MCF 10A (cell line): ENCODE results near the gene ARHGAP42. TPM values are rescaled to one million over a fixed set of nuclear protein-coding genes. Genes with fewer than 3 reads are reported as not detected.

ENCODE experiments used
- BruUV-seq: library from RNA; stranded (reverse); fragments of 400-500 nt; replicated peaks from 2 replicates; lab custom pipeline; 2021; lab: Mats Ljungman, UMichigan
- CTCF ChIA-PET: fragments of 300-600 bp; sonication (Branson Sonifier 250); formaldehyde crosslinking; extraction: SDS; loops from one replicate; lab custom pipeline; 2021; ENCODE audit warnings: antibody characterized with exemption, inconsistent platforms; lab: Yijun Ruan, JAX
- POLR2A ChIA-PET: fragments of 300-600, 350-650 bp; sonication (Branson Sonifier 250); formaldehyde crosslinking; extraction: SDS; loops from one replicate; lab custom pipeline; 2020; ENCODE audit warnings: antibody characterized with exemption, inconsistent platforms; lab: Yijun Ruan, JAX
- DNase-seq: peaks from one replicate; pipeline ENCODE4 v3.0.0-alpha.2; 2018; ENCODE audit not compliant: unreplicated experiment
- H3K27ac Mint-ChIP-seq: one replicate; pipeline ENCODE4 v1.8.0; 2022; ENCODE audit warnings: mild to moderate bottlenecking, low read depth, mixed read lengths; ENCODE audit not compliant: unreplicated experiment
- H3K27me3 Mint-ChIP-seq: one replicate; pipeline ENCODE4 v1.8.0; 2022; ENCODE audit warnings: mixed read lengths; ENCODE audit not compliant: insufficient read depth, unreplicated experiment
- H3K36me3 Mint-ChIP-seq: one replicate; pipeline ENCODE4 v1.8.0; 2022; ENCODE audit warnings: mild to moderate bottlenecking, moderate library complexity, mixed read lengths; ENCODE audit not compliant: insufficient read depth, unreplicated experiment
- H3K4me1 Mint-ChIP-seq: one replicate; pipeline ENCODE4 v1.8.0; 2022; ENCODE audit warnings: mixed read lengths; ENCODE audit not compliant: insufficient read depth, unreplicated experiment
- H3K4me3 Mint-ChIP-seq: one replicate; pipeline ENCODE4 v1.8.0; 2022; ENCODE audit warnings: mild to moderate bottlenecking, moderate library complexity, mixed read lengths; ENCODE audit not compliant: unreplicated experiment
- H3K9me3 Mint-ChIP-seq: one replicate; pipeline ENCODE4 v1.8.0; 2022; ENCODE audit warnings: mixed read lengths; ENCODE audit not compliant: unreplicated experiment
- CTCF ChIP-seq: fragments of 200-600 bp; IDR thresholded peaks from one replicate; pipeline ENCODE4 v1.8.0; 2022; ENCODE audit warnings: antibody characterized with exemption, mild to moderate bottlenecking; ENCODE audit not compliant: unreplicated experiment
- intact Hi-C: fragments of 100-400 bp; cut with micrococcal nuclease; formaldehyde crosslinking; loops from 2 replicates; pipeline ENCODE4 v1.14.1; 2022
- total RNA-seq: library from RNA; stranded (reverse); gene quantifications from 2 replicates; pipeline ENCODE4 v1.2.3, GENCODE V29; 2022

ARHGAP42 gene
- total RNA-seq, 1 experiment from 2014 or later: 2.5 TPM

- Mint-ChIP-seq H3K36me3 (no peaks in the 10 kb centered on the region), H3K4me1 (no peaks in the 10 kb centered on the region), H3K4me3 (no peak overlapping the region), H3K9me3 (no peaks in the 10 kb centered on the region), H3K27me3 (no peaks in the 10 kb centered on the region), H3K27ac (no peak overlapping the region)
- no peak for DNase-seq
- no TSS peak for BruUV-seq
- TF ChIP-seq CTCF: no peak
- POLR2A ChIA-PET: no interaction called here
- CTCF ChIA-PET: interaction anchor here (0.7 to 1.2 kb wide), 3 partner anchors 14 to 441 kb away, joined by 3 to 4 read pairs (median 4); no protein-coding TSS in a partner anchor
- intact Hi-C loops: no loop called here
These were observed 307.9 kb downstream of the ARHGAP42 start for GRCh38 chr11:100994966-100995365.

- Mint-ChIP-seq H3K9me3 (no peaks in the 10 kb centered on the region), H3K4me1 (no peaks in the 10 kb centered on the region), H3K4me3 (no peak overlapping the region), H3K27ac (no peak overlapping the region), H3K27me3 (peaks cover 10% of the 10 kb centered on the region), H3K36me3 (no peaks in the 10 kb centered on the region)
- CTCF ChIA-PET: no interaction called here
- no peak for TF ChIP-seq CTCF
- intact Hi-C loops: no loop called here
- BruUV-seq: no TSS peak
- no peak for DNase-seq
- POLR2A ChIA-PET: no interaction called here
These were observed 312.7 kb downstream of the ARHGAP42 start for GRCh38 chr11:100999756-101000155.

- Mint-ChIP-seq H3K27ac (no peak overlapping the region), H3K4me3 (no peak overlapping the region), H3K27me3 (peaks cover 10% of the 10 kb centered on the region), H3K4me1 (no peaks in the 10 kb centered on the region), H3K9me3 (no peaks in the 10 kb centered on the region), H3K36me3 (no peaks in the 10 kb centered on the region)
- intact Hi-C loops: no loop called here
- peak; percentile 20 for TF ChIP-seq CTCF
- BruUV-seq: no TSS peak
- POLR2A ChIA-PET: no interaction called here
- CTCF ChIA-PET: interaction anchor here (1.2 kb wide), 1 partner anchor 23 kb away, joined by 7 read pairs; no protein-coding TSS in a partner anchor
- DNase-seq: peak; percentile 34
These were observed 316.4 kb downstream of the ARHGAP42 start for GRCh38 chr11:101003468-101003867.

- H3K36me3 Mint-ChIP-seq: no peaks in the 10 kb centered on the region
- ChIA-PET CTCF (interaction anchor here (1.8 to 2.8 kb wide), 2 partner anchors 28 to 427 kb away, joined by 4 to 10 read pairs; no protein-coding TSS in a partner anchor), POLR2A (interaction anchor here (1.0 to 1.4 kb wide), 2 partner anchors 10 to 27 kb away, joined by 3 to 5 read pairs; no protein-coding TSS in a partner anchor)
- H3K4me1 Mint-ChIP-seq: no peaks in the 10 kb centered on the region
- no TSS peak for BruUV-seq
- no peak overlapping the region for H3K27ac Mint-ChIP-seq
- no peak for TF ChIP-seq CTCF
- H3K9me3 Mint-ChIP-seq: no peaks in the 10 kb centered on the region
- no peaks in the 10 kb centered on the region for H3K27me3 Mint-ChIP-seq
- no peak overlapping the region for H3K4me3 Mint-ChIP-seq
- intact Hi-C loops: no loop called here
- no peak for DNase-seq
These were observed 322.0 kb downstream of the ARHGAP42 start for GRCh38 chr11:101008961-101009689.
